ENCODE data around the gene CCL21.

CCL21 gene

GRCh38 chr9:34665381-34666250 is 44.3 kb downstream of the CCL21 start:
- DNase-seq: peak; percentile 95

- no peak for DNase-seq
Measured at GRCh38 chr9:34665067-34665380, 44.9 kb downstream of the CCL21 start.

- peak; percentile 80 for DNase-seq
Measured at GRCh38 chr9:34664281-34665066, 45.5 kb downstream of the CCL21 start.

GRCh38 chr9:34663303-34663605 is 46.7 kb downstream of the CCL21 start:
- peak; percentile 53 for DNase-seq

- DNase-seq: peak; percentile 36
Measured at GRCh38 chr9:34662526-34663302, 47.2 kb downstream of the CCL21 start, which contains the start of gene CCL27. CCL27 (minus strand) TSS chr9:34662657; CDS start chr9:34662633, 24 bp downstream.

- DNase-seq: no peak
Measured at GRCh38 chr9:34659592-34660253, 50.2 kb downstream of the CCL21 start.
